DOHH2 (cell line): ENCODE measurements around the gene SLC17A3.

Experiments used
- EZH2phosphoT487 ChIP-seq: fragments of 200-600 bp; sonication (generic); IDR thresholded peaks from 2 replicates; pipeline ENCODE4 v1.6.1; 2017; ENCODE audit warnings: borderline replicate concordance, mild to moderate bottlenecking, antibody characterized with exemption, low read length, moderate library complexity, mixed read lengths
- TF ChIP-seq, protein P1 (sequence below): fragments of 200-600 bp; sonication (generic); IDR thresholded peaks from one replicate; pipeline ENCODE4 v1.5.1; 2014; ENCODE audit warnings: antibody characterized with exemption, mild to moderate bottlenecking, low read depth, low read length; ENCODE audit not compliant: poor library complexity, severe bottlenecking

DNA sequence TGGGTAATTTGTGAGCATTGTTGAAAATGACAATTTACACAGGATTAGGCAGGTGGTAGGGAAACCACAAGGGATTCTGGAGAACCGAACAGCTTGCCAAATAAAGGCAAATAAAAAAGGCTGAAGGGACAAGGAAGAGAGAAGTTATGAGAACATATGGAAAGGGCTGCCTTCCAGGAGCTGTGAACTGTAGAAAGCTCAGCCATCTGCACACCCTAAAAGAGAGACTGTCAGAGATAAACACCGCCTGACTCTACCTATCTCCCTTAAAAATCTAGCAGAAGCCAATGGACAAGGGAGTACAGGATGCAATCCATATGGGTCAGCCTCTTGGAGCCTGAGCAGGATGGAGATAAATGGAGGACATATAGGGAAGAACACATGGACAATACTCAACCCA lies 29.5 kb downstream of the SLC17A3 start:
- TF ChIP-seq, protein P1, sequence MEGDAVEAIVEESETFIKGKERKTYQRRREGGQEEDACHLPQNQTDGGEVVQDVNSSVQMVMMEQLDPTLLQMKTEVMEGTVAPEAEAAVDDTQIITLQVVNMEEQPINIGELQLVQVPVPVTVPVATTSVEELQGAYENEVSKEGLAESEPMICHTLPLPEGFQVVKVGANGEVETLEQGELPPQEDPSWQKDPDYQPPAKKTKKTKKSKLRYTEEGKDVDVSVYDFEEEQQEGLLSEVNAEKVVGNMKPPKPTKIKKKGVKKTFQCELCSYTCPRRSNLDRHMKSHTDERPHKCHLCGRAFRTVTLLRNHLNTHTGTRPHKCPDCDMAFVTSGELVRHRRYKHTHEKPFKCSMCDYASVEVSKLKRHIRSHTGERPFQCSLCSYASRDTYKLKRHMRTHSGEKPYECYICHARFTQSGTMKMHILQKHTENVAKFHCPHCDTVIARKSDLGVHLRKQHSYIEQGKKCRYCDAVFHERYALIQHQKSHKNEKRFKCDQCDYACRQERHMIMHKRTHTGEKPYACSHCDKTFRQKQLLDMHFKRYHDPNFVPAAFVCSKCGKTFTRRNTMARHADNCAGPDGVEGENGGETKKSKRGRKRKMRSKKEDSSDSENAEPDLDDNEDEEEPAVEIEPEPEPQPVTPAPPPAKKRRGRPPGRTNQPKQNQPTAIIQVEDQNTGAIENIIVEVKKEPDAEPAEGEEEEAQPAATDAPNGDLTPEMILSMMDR, result no peak
- TF ChIP-seq EZH2phosphoT487, result no peak
